Caco-2 (cell line): Measurements from ENCODE around the gene TCHP. TPM values are rescaled to one million over a fixed set of nuclear protein-coding genes. Genes with fewer than 3 reads are reported as not detected.

ENCODE experiments used
- BruUV-seq: library from RNA; stranded (reverse); fragments of 400-500 nt; replicated peaks from 2 replicates; lab custom pipeline; 2021; lab: Mats Ljungman, UMichigan
- CTCF ChIA-PET: fragments of 300-600 bp; sonication (Branson Sonifier 250); formaldehyde crosslinking; loops from one replicate; lab custom pipeline; 2022; ENCODE audit warnings: antibody characterized with exemption; lab: Charles Lee
- POLR2A ChIA-PET: fragments of 300-600 bp; sonication (Branson Sonifier 250); formaldehyde crosslinking; loops from one replicate; lab custom pipeline; 2022; ENCODE audit warnings: antibody characterized with exemption; lab: Charles Lee
- DNase-seq, 2 experiments: peaks; one replicate each; pipeline versions ENCODE4 v3.0.0 to v3.0.0-alpha.2; 2020 to 2022
- H3K27me3 ChIP-seq: replicated peaks from 2 replicates; pipeline ENCODE4 v1.6.0; 2011; ENCODE audit warnings: low read length; ENCODE audit not compliant: control insufficient read depth, insufficient read depth
- H3K36me3 ChIP-seq: 2 replicates; pipeline ENCODE4 v1.5.1; 2011; ENCODE audit warnings: low read length; ENCODE audit not compliant: control insufficient read depth, insufficient read depth
- H3K4me1 ChIP-seq: fragments of 250-450 bp; sonication (Bioruptor Pico); 2 replicates; pipeline ENCODE4 v1.5.1; 2020; ENCODE audit warnings: mild to moderate bottlenecking
- H3K4me3 ChIP-seq: 2 replicates; pipeline ENCODE4 v1.5.1; 2011; ENCODE audit warnings: low read depth, mild to moderate bottlenecking, control low read depth, low read length
- H3K9me3 ChIP-seq: fragments of 250-450 bp; sonication (Bioruptor Pico); 2 replicates; pipeline ENCODE4 v1.5.1; 2020; ENCODE audit warnings: mild to moderate bottlenecking, moderate library complexity
- H3K27ac Mint-ChIP-seq: one replicate; pipeline ENCODE4 v1.8.0; 2022; ENCODE audit warnings: mixed read lengths; ENCODE audit not compliant: unreplicated experiment
- H3K27me3 Mint-ChIP-seq: one replicate; pipeline ENCODE4 v1.8.0; 2022; ENCODE audit warnings: mixed read lengths; ENCODE audit not compliant: insufficient read depth, unreplicated experiment
- H3K36me3 Mint-ChIP-seq: one replicate; pipeline ENCODE4 v1.8.0; 2022; ENCODE audit warnings: mild to moderate bottlenecking, mixed read lengths; ENCODE audit not compliant: insufficient read depth, unreplicated experiment
- H3K4me1 Mint-ChIP-seq: one replicate; pipeline ENCODE4 v1.8.0; 2022; ENCODE audit warnings: low read depth, mixed read lengths; ENCODE audit not compliant: unreplicated experiment
- H3K4me3 Mint-ChIP-seq: one replicate; pipeline ENCODE4 v1.8.0; 2022; ENCODE audit warnings: mild to moderate bottlenecking, moderate library complexity, mixed read lengths; ENCODE audit not compliant: unreplicated experiment
- H3K9me3 Mint-ChIP-seq: one replicate; pipeline ENCODE4 v1.8.0; 2022; ENCODE audit warnings: mixed read lengths; ENCODE audit not compliant: unreplicated experiment
- intact Hi-C: fragments of 100-400 bp; cut with micrococcal nuclease; formaldehyde crosslinking; loops from one replicate; pipeline ENCODE4 v1.10.0; 2022; ENCODE audit not compliant: unreplicated experiment
- total RNA-seq: library from RNA; stranded (reverse); gene quantifications from 2 replicates; pipeline ENCODE4 v1.2.3, GENCODE V29; 2022
- TF ChIP-seq, protein P1 (sequence below), 2 experiments: fragments of 200-600 bp in 1 of 2; IDR thresholded peaks; 1 replicate in 1 of 2; 2 replicates in 1 of 2; pipeline versions ENCODE4 v1.5.1 to v1.8.0; 2011 to 2022; ENCODE audit warnings: antibody characterized with exemption in 1 of 2, control low read depth in 1 of 2, inconsistent platforms in 1 of 2, low read depth in 1 of 2, low read length in 1 of 2, mild to moderate bottlenecking in 1 of 2, moderate library complexity in 1 of 2; ENCODE audit not compliant: insufficient read depth in 1 of 2, severe bottlenecking in 1 of 2, unreplicated experiment in 1 of 2

The TCHP gene
- total RNA-seq, 1 experiment from 2014 or later: 17.7 TPM

GRCh38 chr12:109926016-109926415, 25.9 kb downstream of the TCHP start:
- DNase-seq: no peak
- BruUV-seq: no TSS peak
- TF ChIP-seq, protein P1, sequence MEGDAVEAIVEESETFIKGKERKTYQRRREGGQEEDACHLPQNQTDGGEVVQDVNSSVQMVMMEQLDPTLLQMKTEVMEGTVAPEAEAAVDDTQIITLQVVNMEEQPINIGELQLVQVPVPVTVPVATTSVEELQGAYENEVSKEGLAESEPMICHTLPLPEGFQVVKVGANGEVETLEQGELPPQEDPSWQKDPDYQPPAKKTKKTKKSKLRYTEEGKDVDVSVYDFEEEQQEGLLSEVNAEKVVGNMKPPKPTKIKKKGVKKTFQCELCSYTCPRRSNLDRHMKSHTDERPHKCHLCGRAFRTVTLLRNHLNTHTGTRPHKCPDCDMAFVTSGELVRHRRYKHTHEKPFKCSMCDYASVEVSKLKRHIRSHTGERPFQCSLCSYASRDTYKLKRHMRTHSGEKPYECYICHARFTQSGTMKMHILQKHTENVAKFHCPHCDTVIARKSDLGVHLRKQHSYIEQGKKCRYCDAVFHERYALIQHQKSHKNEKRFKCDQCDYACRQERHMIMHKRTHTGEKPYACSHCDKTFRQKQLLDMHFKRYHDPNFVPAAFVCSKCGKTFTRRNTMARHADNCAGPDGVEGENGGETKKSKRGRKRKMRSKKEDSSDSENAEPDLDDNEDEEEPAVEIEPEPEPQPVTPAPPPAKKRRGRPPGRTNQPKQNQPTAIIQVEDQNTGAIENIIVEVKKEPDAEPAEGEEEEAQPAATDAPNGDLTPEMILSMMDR (IDR thresholded peaks at IDR 0.05; ENCODE audit: insufficient read depth in 1 of 2, low read depth in 1 of 2, low read length in 1 of 2, severe bottlenecking in 1 of 2, unreplicated experiment in 1 of 2): no peak
- Histone ChIP-seq H3K4me1 (peaks cover 13% of the 10 kb centered on the region), H3K4me3 (no peak overlapping the region), H3K9me3 (no peaks in the 10 kb centered on the region), H3K36me3 (peaks cover 2% of the 10 kb centered on the region; the same call in 1 of the 2 replicates), H3K27me3 (no peaks in the 10 kb centered on the region)
- Mint-ChIP-seq H3K4me3 (no peak overlapping the region), H3K27ac (no peak overlapping the region), H3K27me3 (no peaks in the 10 kb centered on the region), H3K9me3 (no peaks in the 10 kb centered on the region), H3K36me3 (peaks cover 7% of the 10 kb centered on the region), H3K4me1 (peaks cover 11% of the 10 kb centered on the region)
- intact Hi-C loops: no loop called here
- ChIA-PET CTCF (no interaction called here), POLR2A (no interaction called here)

DNA sequence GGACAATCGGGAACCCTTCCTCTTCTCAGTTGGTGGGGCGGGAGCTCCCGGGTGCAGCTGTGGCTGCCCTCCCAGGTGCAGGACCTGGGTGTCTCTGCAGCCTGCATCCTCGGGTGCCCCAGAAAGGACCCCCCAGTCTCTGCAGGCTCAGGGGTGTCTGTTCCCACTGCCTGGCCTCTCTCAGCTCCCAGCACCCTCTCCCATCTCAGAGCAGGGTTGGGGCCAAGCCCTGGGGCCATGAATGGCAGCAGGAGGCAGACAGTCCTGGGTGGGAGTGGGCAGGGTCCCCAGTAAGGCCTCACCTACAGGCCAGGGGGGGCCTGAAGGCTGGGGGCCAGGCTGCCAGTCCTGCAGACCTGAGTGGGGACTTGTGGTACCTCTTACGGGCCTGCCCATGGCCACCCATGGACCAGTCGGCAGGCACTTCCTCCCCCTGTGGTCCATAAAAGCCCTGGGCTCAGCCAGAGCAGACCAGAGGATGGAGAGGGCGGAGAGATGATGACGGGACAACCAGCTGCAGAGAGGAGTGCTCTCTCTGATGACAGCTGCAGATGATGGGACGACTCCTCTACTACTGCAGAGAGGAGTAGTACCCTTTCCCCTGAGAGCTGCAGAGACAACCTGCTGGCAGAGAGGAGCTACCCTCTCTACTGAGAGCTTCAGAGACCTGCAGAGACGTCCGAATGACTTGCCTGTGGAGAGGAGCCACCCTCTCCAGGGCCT, 26.6 kb downstream of the TCHP start:
- H3K4me3 Mint-ChIP-seq: no peak overlapping the region
- no peaks in the 10 kb centered on the region for H3K27me3 Mint-ChIP-seq
- H3K4me1 Mint-ChIP-seq: peaks cover 11% of the 10 kb centered on the region
- H3K4me3 ChIP-seq: no peak overlapping the region
- intact Hi-C loops: loop anchor here (1.0 kb wide), 1 partner anchor 73 kb away; no protein-coding TSS in a partner anchor
- peaks cover 7% of the 10 kb centered on the region for H3K36me3 Mint-ChIP-seq
- TF ChIP-seq, protein P1 (IDR thresholded peaks at IDR 0.05; ENCODE audit: insufficient read depth in 1 of 2, low read depth in 1 of 2, low read length in 1 of 2, severe bottlenecking in 1 of 2, unreplicated experiment in 1 of 2): no peak
- H3K9me3 Mint-ChIP-seq: no peaks in the 10 kb centered on the region
- H3K36me3 ChIP-seq: peaks cover 2% of the 10 kb centered on the region; the same call in 1 of the 2 replicates
- H3K9me3 ChIP-seq: no peaks in the 10 kb centered on the region
- no peak for DNase-seq
- peaks cover 13% of the 10 kb centered on the region for H3K4me1 ChIP-seq
- BruUV-seq: no TSS peak
- ChIA-PET CTCF (interaction anchor here (1.2 kb wide), 1 partner anchor 19 kb away, joined by 3 read pairs; no protein-coding TSS in a partner anchor), POLR2A (interaction anchor here (0.5 to 0.7 kb wide), 2 partner anchors 1658 to 1759 kb away, joined by 5 to 6 read pairs; no protein-coding TSS in a partner anchor)
- H3K27ac Mint-ChIP-seq: no peak overlapping the region
- H3K27me3 ChIP-seq: no peaks in the 10 kb centered on the region

GRCh38 chr12:109927622-109928021, 27.5 kb downstream of the TCHP start:
- intact Hi-C loops: loop anchor here (1.0 kb wide), 1 partner anchor 74 kb away; no protein-coding TSS in a partner anchor
- peaks cover 11% of the 10 kb centered on the region for H3K4me1 Mint-ChIP-seq
- peaks cover 13% of the 10 kb centered on the region for H3K4me1 ChIP-seq
- no peaks in the 10 kb centered on the region for H3K27me3 ChIP-seq
- H3K9me3 ChIP-seq: no peaks in the 10 kb centered on the region
- H3K27ac Mint-ChIP-seq: no peak overlapping the region
- H3K4me3 ChIP-seq: no peak overlapping the region
- TF ChIP-seq, protein P1 (IDR thresholded peaks at IDR 0.05; ENCODE audit: insufficient read depth in 1 of 2, low read depth in 1 of 2, low read length in 1 of 2, severe bottlenecking in 1 of 2, unreplicated experiment in 1 of 2): peak; percentile 47 to 49
- POLR2A ChIA-PET: interaction anchor here (0.5 to 0.7 kb wide), 2 partner anchors 1657 to 1758 kb away, joined by 5 to 6 read pairs; no protein-coding TSS in a partner anchor
- H3K36me3 ChIP-seq: peaks cover 2% of the 10 kb centered on the region; the same call in 1 of the 2 replicates
- CTCF ChIA-PET: interaction anchor here (1.2 kb wide), 1 partner anchor 20 kb away, joined by 3 read pairs; no protein-coding TSS in a partner anchor
- H3K4me3 Mint-ChIP-seq: no peak overlapping the region
- H3K9me3 Mint-ChIP-seq: no peaks in the 10 kb centered on the region
- peak in 1 of 2 experiments; percentile 58 for DNase-seq
- no peaks in the 10 kb centered on the region for H3K27me3 Mint-ChIP-seq
- H3K36me3 Mint-ChIP-seq: peaks cover 16% of the 10 kb centered on the region
- BruUV-seq: no TSS peak
